A549 (cell line): ENCODE results near the gene DBNDD2. TPM values are rescaled to one million over a fixed set of nuclear protein-coding genes. Genes with fewer than 3 reads are reported as not detected.

Experiments used
- ATAC-seq, 2 experiments: fragments of 200-7000 bp in 1 of 2; fragments of >200 bp in 1 of 2; cut with Nextera tagmentation in 1 of 2; cut with Tn5 transposase in 1 of 2; 3 replicates each; pipeline versions ENCODE4 v1.8.0 to v1.9.1; 2018 to 2020; ENCODE audit warnings: mild to moderate bottlenecking in 1 of 2, moderate library complexity in 1 of 2
- CTCF ChIA-PET: fragments of 300-600 bp; sonication (Branson Sonifier 250); formaldehyde crosslinking; extraction: SDS; loops from one replicate; lab custom pipeline; 2021; ENCODE audit warnings: antibody characterized with exemption, inconsistent platforms; lab: Yijun Ruan, JAX
- POLR2A ChIA-PET: fragments of 350-600 bp; formaldehyde crosslinking; extraction: SDS; loops from one replicate; lab custom pipeline; 2021; ENCODE audit warnings: antibody characterized with exemption, inconsistent platforms; lab: Yijun Ruan, JAX
- DNase-seq, 2 experiments: peaks; one replicate each; pipeline versions ENCODE4 v3.0.0 to v3.0.0-alpha.2; 2011 to 2016; ENCODE audit warnings: low read depth in 1 of 2, low spot score in 1 of 2
- FAIRE-seq: peaks from 2 replicates; lab custom pipeline; 2011; peaks lifted over from hg19 to GRCh38; lab: Jason Lieb, UNC
- H3K27ac ChIP-seq, 2 experiments: fragments of >200 bp; sonication (Bioruptor Twin); formaldehyde crosslinking; 3 replicates each; pipeline ENCODE4 v1.5.1; 2016 to 2017
- H3K4me1 ChIP-seq: fragments of >200 bp; sonication (Bioruptor Twin); formaldehyde crosslinking; 3 replicates; pipeline ENCODE4 v1.6.1; 2016
- H3K4me2 ChIP-seq: fragments of >200 bp; sonication (Bioruptor Twin); formaldehyde crosslinking; 3 replicates; pipeline ENCODE4 v1.6.1; 2016
- H3K4me3 ChIP-seq: fragments of >200 bp; sonication (Bioruptor Twin); formaldehyde crosslinking; 3 replicates; pipeline ENCODE4 v1.5.1; 2016
- H3K9me3 ChIP-seq: fragments of >200 bp; sonication (Bioruptor Twin); formaldehyde crosslinking; 3 replicates; pipeline ENCODE4 v1.6.1; 2016
- CBX8 ChIP-seq: fragments of 200-600 bp; sonication (generic); IDR thresholded peaks from 2 replicates; pipeline ENCODE4 v1.6.1; 2016
- CHD2 ChIP-seq: fragments of 150-350 bp; IDR thresholded peaks from 2 replicates; pipeline ENCODE4 v1.6.1; 2014; ENCODE audit warnings: low read length; ENCODE audit not compliant: partially characterized antibody
- ESRRA ChIP-seq: fragments of 150-350 bp; IDR thresholded peaks from 2 replicates; pipeline ENCODE4 v1.6.1; 2014; ENCODE audit warnings: mild to moderate bottlenecking, low read length, borderline replicate concordance
- FOXS1 ChIP-seq: fragments of 250-450 bp; sonication (Bioruptor Pico); IDR thresholded peaks from 2 replicates; pipeline ENCODE4 v1.5.0; 2020; ENCODE audit warnings: mild to moderate bottlenecking, moderate library complexity
- GATA3 ChIP-seq: IDR thresholded peaks from 2 replicates; pipeline ENCODE4 v1.6.1; 2012; ENCODE audit warnings: borderline replicate concordance
- HES2 ChIP-seq: fragments of >200 bp; sonication (Bioruptor Twin); formaldehyde crosslinking; IDR thresholded peaks from 2 replicates; pipeline ENCODE4 v1.6.1; 2016
- HOXA7 ChIP-seq: fragments of 250-450 bp; sonication (Bioruptor Pico); IDR thresholded peaks from 2 replicates; pipeline ENCODE4 v1.5.0; 2020; ENCODE audit warnings: mild to moderate bottlenecking, moderate library complexity
- HOXB5 ChIP-seq: fragments of 250-450 bp; sonication (Bioruptor Pico); IDR thresholded peaks from 2 replicates; pipeline ENCODE4 v1.5.0; 2020; ENCODE audit warnings: mild to moderate bottlenecking, moderate library complexity
- JUNB ChIP-seq: fragments of >200 bp; sonication (Bioruptor Twin); formaldehyde crosslinking; IDR thresholded peaks from 2 replicates; pipeline ENCODE4 v1.6.1; 2016
- MAX ChIP-seq: IDR thresholded peaks from 2 replicates; pipeline ENCODE4 v1.6.1; 2012
- MYC ChIP-seq: IDR thresholded peaks from 2 replicates; pipeline ENCODE4 v1.6.1; 2012; ENCODE audit warnings: mild to moderate bottlenecking, inconsistent platforms, low read length, improper control_type of control experiment, borderline replicate concordance
- NFE2L2 ChIP-seq: fragments of 150-350 bp; conservative IDR thresholded peaks from 2 replicates; pipeline ENCODE4 v1.6.1; 2014; ENCODE audit warnings: low read length
- POLR2A ChIP-seq: IDR thresholded peaks from 2 replicates; pipeline ENCODE4 v1.6.1; 2012; ENCODE audit warnings: mild to moderate bottlenecking, low read length
- RARB ChIP-seq: fragments of 250-450 bp; sonication (Bioruptor Pico); IDR thresholded peaks from 2 replicates; pipeline ENCODE4 v1.8.0; 2021; ENCODE audit warnings: mild to moderate bottlenecking, moderate library complexity
- SMC3 ChIP-seq: fragments of >200 bp; sonication (Bioruptor Twin); formaldehyde crosslinking; IDR thresholded peaks from 3 replicates; pipeline ENCODE4 v1.6.1; 2018; ENCODE audit warnings: inconsistent platforms
- TP53 ChIP-seq: fragments of 250-450 bp; sonication (Bioruptor Pico); IDR thresholded peaks from 2 replicates; pipeline ENCODE4 v1.5.0; 2021; ENCODE audit warnings: mild to moderate bottlenecking, moderate library complexity
- ZNF302 ChIP-seq: fragments of 250-450 bp; sonication (Bioruptor Pico); IDR thresholded peaks from 2 replicates; pipeline ENCODE4 v1.9.0; 2021; ENCODE audit warnings: inconsistent platforms, mild to moderate bottlenecking, moderate library complexity
- WGBS: methylation state at CpG from one replicate; pipeline ENCODE4 v1.1.6; 2017; ENCODE audit errors: missing lambda C conversion rate; 5-methylcytosine and 5-hydroxymethylcytosine counted together
- polyA plus RNA-seq, 4 experiments: library from polyadenylated mRNA; depleted of rRNA in 3 of 4; stranded (reverse); fragments of >200 nt; fragmentation: RNase III in 1 of 4; extraction: RNeasy Plus Mini Kit Qiagen cat#74134 plus additional on column Dnase treatment in 1 of 4; gene quantifications; 2 replicates in 3 of 4; 3 replicates in 1 of 4; pipeline ENCODE4 v1.2.3, GENCODE V29; 2011 to 2017
- TF ChIP-seq, protein P1 (sequence below): fragments of 250-450 bp; sonication (Bioruptor Pico); IDR thresholded peaks from 2 replicates; pipeline ENCODE4 v1.5.0; 2021; ENCODE audit warnings: mild to moderate bottlenecking, moderate library complexity, borderline replicate concordance
- TF ChIP-seq, protein P2 (sequence below): fragments of >200 bp; sonication (Bioruptor Twin); formaldehyde crosslinking; IDR thresholded peaks from 3 replicates; pipeline ENCODE4 v1.5.1; 2016

The DBNDD2 gene
- polyA plus RNA-seq, 2 of the 4 experiments (the other 2 are of a cell fraction): 6.5 to 20.9 TPM

- no peak for TF ChIP-seq POLR2A
- no peak for TF ChIP-seq RARB
- no peak for TF ChIP-seq TP53 (CRISPR knock-in tag)
- TF ChIP-seq NFE2L2: no peak
- TF ChIP-seq JUNB: no peak
- TF ChIP-seq HOXB5 (CRISPR knock-in tag): no peak
- TF ChIP-seq, protein P1, sequence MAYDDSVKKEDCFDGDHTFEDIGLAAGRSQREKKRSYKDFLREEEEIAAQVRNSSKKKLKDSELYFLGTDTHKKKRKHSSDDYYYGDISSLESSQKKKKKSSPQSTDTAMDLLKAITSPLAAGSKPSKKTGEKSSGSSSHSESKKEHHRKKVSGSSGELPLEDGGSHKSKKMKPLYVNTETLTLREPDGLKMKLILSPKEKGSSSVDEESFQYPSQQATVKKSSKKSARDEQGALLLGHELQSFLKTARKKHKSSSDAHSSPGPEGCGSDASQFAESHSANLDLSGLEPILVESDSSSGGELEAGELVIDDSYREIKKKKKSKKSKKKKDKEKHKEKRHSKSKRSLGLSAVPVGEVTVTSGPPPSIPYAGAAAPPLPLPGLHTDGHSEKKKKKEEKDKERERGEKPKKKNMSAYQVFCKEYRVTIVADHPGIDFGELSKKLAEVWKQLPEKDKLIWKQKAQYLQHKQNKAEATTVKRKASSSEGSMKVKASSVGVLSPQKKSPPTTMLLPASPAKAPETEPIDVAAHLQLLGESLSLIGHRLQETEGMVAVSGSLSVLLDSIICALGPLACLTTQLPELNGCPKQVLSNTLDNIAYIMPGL (CRISPR knock-in tag): no peak
- whole genome bisulfite sequencing: 33% methylated on average over 1 of the region's 1 CpG
- ChIA-PET CTCF (interaction anchor here (0.5 to 4.1 kb wide), 11 partner anchors 13 to 600 kb away, joined by 3 to 20 read pairs (median 4); no protein-coding TSS in a partner anchor), POLR2A (no interaction called here)
- Histone ChIP-seq H3K4me2 (no peak overlapping the region), H3K4me1 (peaks cover 3% of the 10 kb centered on the region; the same call in 1 of the 3 replicates), H3K4me3 (no peak overlapping the region), H3K27ac (no peak overlapping the region), H3K9me3 (no peaks in the 10 kb centered on the region)
- DNase-seq: no peak
- ATAC-seq: no peak
- no peak for FAIRE-seq
Observed at GRCh38 chr20:45387274-45387673, 20.8 kb upstream of the DBNDD2 start.

DNA sequence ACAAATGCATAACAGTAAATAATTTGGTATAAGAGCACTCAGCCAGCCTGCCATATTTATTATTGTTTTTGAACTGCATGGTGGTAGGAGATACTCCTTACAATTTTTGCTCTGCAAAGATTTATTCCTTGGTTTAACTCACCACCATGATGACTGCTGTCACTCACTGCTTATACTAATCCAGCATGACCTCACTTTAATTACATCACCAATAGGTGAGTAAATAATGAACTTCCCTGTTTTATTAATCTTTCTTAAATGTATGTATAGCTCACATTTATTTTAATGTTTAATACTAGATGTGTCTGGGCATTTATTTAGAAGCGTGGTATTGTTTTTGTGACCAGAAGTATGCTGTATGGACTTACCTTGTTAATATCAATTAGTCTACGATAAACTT, 17.2 kb upstream of the DBNDD2 start:
- WGBS: 68% methylated on average over 2 of the region's 2 CpGs
- H3K4me2 ChIP-seq: no peak overlapping the region
- DNase-seq (no peak), FAIRE-seq (no peak), ATAC-seq (no peak)
- no peaks in the 10 kb centered on the region for H3K9me3 ChIP-seq
- no peak overlapping the region for H3K27ac ChIP-seq
- no peak overlapping the region for H3K4me3 ChIP-seq
- CTCF ChIA-PET: interaction anchor here (3.1 to 4.4 kb wide), 3 partner anchors 16 to 46 kb away, joined by 13 to 32 read pairs (median 25); partner anchors contain the start of gene SYS1
- no peaks in the 10 kb centered on the region for H3K4me1 ChIP-seq
- POLR2A ChIA-PET: no interaction called here
- TF ChIP-seq JUNB (no peak), FOXS1 (CRISPR knock-in tag) (no peak)

DNA sequence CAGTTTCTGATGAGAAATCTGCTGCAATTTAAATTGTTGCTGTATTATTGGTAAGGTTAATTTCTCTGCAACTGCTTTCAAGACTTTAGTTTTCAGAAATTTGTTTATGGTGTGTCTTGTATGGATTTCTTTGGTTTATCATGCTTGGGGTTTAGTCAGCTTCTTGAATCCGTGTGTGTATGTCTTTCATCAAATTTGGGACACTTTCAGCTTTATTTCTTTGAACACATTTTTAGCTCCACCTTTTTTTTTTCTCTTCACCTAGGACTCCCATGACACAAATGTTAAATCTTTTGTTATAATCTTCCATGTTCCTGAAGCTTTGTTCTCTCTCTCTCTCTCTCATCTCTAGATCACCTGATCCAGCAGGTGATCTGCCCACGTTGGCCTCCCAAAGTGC, 16.5 kb upstream of the DBNDD2 start:
- no peaks in the 10 kb centered on the region for H3K4me1 ChIP-seq
- DNase-seq (no peak), FAIRE-seq (no peak), ATAC-seq (no peak)
- H3K9me3 ChIP-seq: no peaks in the 10 kb centered on the region
- H3K27ac ChIP-seq: no peak overlapping the region
- no peak for TF ChIP-seq CBX8
- no peak for TF ChIP-seq RARB
- TF ChIP-seq, protein P2, sequence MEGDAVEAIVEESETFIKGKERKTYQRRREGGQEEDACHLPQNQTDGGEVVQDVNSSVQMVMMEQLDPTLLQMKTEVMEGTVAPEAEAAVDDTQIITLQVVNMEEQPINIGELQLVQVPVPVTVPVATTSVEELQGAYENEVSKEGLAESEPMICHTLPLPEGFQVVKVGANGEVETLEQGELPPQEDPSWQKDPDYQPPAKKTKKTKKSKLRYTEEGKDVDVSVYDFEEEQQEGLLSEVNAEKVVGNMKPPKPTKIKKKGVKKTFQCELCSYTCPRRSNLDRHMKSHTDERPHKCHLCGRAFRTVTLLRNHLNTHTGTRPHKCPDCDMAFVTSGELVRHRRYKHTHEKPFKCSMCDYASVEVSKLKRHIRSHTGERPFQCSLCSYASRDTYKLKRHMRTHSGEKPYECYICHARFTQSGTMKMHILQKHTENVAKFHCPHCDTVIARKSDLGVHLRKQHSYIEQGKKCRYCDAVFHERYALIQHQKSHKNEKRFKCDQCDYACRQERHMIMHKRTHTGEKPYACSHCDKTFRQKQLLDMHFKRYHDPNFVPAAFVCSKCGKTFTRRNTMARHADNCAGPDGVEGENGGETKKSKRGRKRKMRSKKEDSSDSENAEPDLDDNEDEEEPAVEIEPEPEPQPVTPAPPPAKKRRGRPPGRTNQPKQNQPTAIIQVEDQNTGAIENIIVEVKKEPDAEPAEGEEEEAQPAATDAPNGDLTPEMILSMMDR: no peak
- no peak for TF ChIP-seq HOXA7 (CRISPR knock-in tag)
- no peak for TF ChIP-seq ESRRA
- no peak for TF ChIP-seq SMC3
- TF ChIP-seq GATA3: no peak
- no peak for TF ChIP-seq MYC
- no peak for TF ChIP-seq MAX
- TF ChIP-seq CHD2: no peak
- no peak for TF ChIP-seq HES2
- TF ChIP-seq ZNF302 (CRISPR knock-in tag): no peak
- no peak overlapping the region for H3K4me3 ChIP-seq
- CTCF ChIA-PET: interaction anchor here (3.1 to 4.4 kb wide), 3 partner anchors 17 to 45 kb away, joined by 13 to 32 read pairs (median 25); partner anchors contain the start of gene SYS1
- POLR2A ChIA-PET: no interaction called here
- no peak overlapping the region for H3K4me2 ChIP-seq
- 5% methylated on average over 2 of the region's 2 CpGs for WGBS
